GM21529 (cell line): ENCODE data around the gene TENM3.

Source experiments
- ATAC-seq: cut with Tn5 transposase; IDR thresholded peaks from one replicate; pipeline ENCODE4 v1.9.1; 2021; ENCODE audit not compliant: unreplicated experiment

The TENM3 gene

DNA sequence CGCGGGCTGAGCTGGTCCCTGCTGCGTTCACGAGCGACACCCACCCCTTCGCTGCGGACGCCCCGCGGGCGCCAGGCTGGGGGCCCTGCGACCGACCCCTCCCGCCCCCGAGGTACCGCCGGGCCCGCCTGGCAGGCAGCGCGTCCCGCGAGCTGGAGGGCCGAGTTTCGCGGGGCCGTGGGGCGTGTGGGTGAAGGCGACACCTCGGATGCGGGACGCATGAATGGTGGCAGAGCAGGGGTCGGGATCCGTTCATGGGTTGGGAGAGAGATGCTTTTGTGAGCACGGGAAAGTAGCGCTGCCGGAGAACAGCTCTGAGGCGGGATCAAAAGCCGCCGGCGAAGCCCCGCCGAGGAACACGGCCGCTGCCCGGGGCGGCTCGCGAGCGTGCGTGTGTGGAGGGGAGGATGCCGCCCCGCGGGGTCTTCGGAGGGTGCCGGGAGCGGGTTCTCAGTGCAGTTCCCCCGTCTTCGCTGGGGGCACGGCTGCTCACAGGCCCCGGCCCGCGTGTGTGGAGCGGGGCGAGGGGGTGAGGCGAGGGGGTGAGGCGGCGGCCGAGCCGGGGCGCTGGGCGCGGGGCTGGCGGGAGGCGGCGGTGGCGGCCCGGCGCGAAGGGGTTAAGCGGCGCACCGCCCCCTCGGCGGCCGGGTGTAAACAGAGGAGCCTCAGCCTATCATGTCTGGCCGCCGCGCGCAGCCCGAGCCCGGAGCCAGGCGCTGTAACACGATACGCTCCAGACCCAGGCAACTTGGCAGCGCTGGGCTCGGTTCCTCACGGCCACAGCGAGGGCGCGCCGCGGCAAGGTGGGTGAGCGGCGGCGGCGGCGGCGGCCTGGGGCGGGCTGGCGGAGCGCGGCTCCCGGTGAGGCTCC lies 205.3 kb downstream of the TENM3 start:
- peak; percentile 70 for ATAC-seq

- no peak for ATAC-seq
Observed at GRCh38 chr4:182449186-182449929, 206.2 kb downstream of the TENM3 start.

GRCh38 chr4:182449930-182450439 lies 206.8 kb downstream of the TENM3 start:
- ATAC-seq = no peak

DNA sequence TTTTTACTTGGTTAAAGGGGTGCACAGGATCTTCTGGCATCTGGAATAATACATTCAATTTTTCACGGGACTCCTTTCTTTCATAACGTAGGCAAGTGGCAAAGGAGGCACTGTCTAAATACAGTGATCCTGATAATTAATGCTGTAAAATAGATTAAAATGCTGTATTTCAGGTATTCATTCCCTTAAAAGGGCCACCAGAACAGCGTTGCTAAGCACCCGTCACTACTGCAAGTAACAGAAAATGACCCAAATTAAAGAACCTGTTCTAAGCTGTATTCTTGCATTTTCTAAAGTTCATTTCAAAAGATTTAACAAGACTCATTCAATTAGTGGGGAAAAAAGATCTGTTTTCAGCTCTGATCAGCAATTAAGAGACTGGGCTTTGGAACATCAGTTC lies 208.2 kb downstream of the TENM3 start:
- ATAC-seq = no peak

- no peak for ATAC-seq
Observed at GRCh38 chr4:182453830-182454229, 210.6 kb downstream of the TENM3 start.

- ATAC-seq = no peak
Observed at GRCh38 chr4:182454440-182455013, 211.3 kb downstream of the TENM3 start.

GRCh38 chr4:182465114-182465513 lies 221.9 kb downstream of the TENM3 start:
- no peak for ATAC-seq

- ATAC-seq = no peak
Observed at GRCh38 chr4:182465979-182466378, 222.8 kb downstream of the TENM3 start.

- ATAC-seq = no peak
Observed at GRCh38 chr4:182470215-182470614, 227.0 kb downstream of the TENM3 start.

GRCh38 chr4:182475539-182475938 lies 232.3 kb downstream of the TENM3 start:
- ATAC-seq = no peak

DNA sequence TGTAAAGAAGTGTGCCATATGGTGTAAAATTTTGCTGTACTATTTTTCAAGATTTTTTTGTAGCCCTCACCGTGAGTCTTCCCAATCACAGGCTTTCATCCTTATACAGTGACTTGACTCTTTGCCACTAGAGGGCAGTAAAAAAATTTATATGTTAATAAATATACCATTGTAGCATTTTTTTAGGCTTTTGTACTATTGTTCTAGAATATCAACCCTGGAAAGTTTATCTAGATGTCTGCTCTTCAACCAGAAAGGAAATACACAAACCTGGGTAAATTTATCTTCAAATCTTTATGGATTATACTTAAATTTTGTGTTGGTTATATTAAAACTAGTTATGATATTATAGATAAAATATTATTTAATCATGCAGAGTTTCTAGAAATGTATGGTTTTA lies 235.3 kb downstream of the TENM3 start:
- ATAC-seq = peak; percentile 85

GRCh38 chr4:182483685-182484084 lies 240.5 kb downstream of the TENM3 start:
- no peak for ATAC-seq

GRCh38 chr4:182486881-182487280 lies 243.7 kb downstream of the TENM3 start:
- ATAC-seq = no peak

GRCh38 chr4:182488896-182489295 lies 245.7 kb downstream of the TENM3 start:
- ATAC-seq = no peak

- ATAC-seq = no peak
Observed at GRCh38 chr4:182489607-182490006, 246.4 kb downstream of the TENM3 start.

DNA sequence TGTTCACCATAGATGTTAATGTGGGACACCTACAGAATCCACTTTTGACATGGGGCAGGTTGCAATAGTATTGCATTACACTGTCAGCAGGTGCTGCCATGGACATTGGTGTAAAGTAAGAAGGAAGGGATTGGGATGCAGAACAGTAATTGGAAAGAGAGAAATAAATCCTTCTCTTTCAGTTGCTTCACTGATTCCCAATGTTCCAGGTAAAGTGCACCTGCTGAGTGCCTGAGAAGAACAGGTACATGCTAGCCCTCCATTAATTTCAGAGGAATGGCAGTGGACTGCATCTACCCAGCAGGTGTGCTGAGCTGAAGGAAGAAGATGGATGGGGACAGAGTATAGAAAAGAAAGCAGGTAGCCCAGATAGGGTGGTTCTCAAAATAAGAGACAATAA lies 248.5 kb downstream of the TENM3 start:
- ATAC-seq = no peak

- peak; percentile 66 for ATAC-seq
Observed at GRCh38 chr4:182492423-182492822, 249.2 kb downstream of the TENM3 start.

GRCh38 chr4:182493377-182493776 lies 250.2 kb downstream of the TENM3 start:
- ATAC-seq = no peak

GRCh38 chr4:182494103-182494502 lies 250.9 kb downstream of the TENM3 start:
- no peak for ATAC-seq

GRCh38 chr4:182495031-182495430 lies 251.8 kb downstream of the TENM3 start:
- ATAC-seq = no peak

DNA sequence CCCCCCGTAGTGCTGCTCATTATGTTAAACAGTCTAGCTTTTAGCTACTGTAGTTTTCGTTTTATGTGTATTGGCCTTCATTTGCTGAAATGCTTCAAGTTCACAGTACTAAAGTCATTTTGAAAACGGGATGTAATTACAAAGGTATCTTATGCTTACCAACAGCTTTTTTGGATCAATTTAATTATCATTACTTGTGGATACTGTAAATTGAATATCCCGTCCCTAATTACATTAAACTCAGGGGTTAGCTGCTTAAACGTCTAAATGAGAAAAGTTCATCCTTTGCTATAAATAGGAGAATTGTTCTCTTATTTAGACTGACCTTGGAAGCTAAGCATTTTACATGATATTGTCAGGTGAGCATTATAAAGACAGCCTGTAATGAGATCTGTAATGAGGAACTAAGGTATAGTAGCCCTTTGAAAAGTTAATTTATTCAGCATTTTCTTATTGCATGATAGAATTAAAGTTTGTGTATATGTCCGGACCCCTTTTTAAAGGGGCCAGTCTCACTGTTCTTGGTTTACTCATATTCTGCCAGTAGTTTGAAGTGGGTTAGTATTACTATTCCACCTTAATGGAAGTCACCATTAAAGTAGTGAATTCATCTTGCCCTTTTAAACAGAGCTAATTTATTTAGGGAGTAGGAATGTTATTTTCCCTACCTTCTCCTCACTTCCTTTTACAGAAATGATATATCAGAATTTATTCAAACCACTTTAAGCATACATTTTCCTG lies 252.6 kb downstream of the TENM3 start:
- ATAC-seq = no peak
